Activated naive CD4-positive, alpha-beta T cell (primary cell): Measurements from ENCODE around the gene PPL.

Experiments used
- DNase-seq, 4 experiments: peaks; one replicate each; lab custom pipeline; 2025; lab: John Stamatoyannopoulos, UW

Gene PPL

DNA sequence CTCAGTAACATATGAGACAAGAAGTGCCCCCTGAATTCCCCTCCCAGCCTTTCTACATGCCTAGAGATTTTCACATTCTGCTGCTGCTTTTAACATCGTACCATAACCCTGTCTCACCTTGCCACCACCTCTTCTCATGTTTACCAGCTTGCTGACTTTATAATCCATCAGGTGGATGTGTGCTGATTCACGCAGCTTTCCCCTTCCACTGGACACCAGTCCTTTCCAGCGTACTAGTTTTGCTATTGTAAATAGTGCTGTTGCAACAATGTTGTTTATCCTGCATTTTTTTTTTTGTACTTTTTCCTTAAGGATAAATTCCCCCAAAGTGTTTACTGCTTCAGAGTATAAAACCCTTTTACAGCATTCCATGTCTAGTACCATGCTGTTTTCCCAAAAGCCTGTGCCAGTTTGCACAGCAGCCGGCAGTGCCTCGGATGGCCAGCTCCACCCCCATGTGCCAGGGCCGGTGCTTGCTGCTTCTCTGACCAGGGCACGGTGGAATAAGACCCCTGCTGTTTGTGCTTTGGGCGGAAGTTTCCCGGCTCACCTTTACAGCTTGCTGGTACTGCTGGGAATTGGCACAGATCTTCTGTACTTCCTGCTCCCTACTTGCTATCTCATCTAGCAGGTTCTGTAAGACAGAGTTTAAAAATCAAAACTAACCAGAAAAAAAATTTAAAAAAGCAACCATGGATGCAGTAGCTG is 48.4 kb downstream of the PPL start:
- no peak for DNase-seq

DNA sequence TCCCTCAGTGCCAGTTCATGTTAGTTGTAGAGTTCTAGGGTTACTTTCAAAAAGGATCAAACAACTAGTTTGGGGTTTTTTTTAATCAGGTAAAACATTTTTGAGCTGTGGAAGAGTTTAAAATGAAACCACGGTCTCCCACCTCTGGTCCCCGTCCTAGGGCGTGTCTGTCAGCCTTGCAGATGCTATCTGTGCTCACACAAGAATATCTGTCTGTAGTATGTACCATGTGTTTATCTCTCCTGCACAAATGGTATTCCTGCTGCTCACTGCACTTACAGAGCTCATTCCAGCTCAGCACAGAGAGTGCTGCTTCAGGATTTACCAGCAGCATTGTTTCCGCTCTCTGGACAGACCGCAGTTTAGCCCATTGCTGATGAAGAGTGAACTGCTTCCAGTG is 50.8 kb downstream of the PPL start:
- no peak for DNase-seq

DNA sequence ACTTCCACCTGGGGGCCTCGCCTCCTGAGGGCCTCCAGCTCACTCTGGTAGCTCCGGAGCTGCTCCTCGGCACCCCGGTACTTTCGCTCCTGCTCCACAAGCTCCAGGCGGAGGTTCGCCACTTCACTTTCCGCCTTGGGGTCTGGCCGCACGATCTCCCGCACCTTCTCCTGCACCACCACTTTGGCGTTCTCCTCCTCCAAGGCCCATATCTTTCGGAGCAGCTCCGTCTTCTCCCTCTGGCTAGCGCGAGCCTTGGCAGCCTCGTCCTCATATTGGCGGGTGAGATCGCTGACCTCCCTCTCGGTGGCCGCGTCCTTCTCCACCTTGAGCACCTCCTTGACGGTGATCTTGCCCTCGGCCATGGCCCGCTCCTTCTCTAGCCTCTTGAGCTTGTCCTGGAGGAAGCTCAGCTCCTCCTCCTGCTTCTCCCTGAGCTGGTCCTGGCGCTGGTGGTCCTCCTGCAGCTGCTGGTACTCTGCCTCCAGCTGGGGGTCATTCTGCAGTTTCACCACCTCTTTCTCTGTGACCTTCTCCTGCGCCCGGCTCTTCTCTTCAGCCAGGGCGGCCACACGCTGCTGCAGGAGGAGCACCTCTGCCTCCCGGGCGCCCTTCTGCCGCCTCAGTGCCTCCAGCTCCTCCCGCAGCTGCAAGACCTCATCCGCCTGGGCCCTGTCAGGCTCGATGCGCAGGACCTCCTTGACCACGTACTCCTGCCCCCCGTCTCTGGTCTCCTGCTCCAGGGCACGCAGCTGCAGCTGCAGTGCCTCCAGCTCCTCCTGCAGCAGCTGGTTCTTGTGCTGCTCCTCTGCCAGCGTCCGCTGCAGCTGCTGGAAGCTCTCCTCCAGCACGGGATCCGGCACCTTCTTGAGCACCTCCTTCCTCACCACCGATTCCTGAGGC is 51.7 kb downstream of the PPL start:
- DNase-seq, result no peak

DNA sequence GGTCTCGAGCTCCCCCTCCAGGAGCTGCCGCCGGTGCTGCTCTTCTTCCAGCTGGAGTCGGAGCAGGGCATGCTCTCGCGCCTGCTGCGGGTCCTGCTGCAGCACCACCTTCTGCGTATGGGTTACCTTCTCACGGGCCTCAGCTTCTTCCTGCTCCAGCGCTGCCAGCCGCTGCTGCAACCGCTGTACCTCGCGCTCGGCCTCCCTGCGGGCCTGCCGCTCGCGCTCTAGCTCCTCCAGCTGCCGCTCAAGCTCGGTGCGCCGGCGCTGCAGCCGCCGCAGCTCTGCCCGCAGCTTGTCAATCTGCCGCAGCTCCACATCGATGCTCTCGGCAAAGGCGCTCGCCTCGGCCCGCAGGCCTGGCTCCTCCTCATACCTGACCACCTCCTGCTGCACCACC is 52.7 kb downstream of the PPL start:
- DNase-seq, result no peak

DNA sequence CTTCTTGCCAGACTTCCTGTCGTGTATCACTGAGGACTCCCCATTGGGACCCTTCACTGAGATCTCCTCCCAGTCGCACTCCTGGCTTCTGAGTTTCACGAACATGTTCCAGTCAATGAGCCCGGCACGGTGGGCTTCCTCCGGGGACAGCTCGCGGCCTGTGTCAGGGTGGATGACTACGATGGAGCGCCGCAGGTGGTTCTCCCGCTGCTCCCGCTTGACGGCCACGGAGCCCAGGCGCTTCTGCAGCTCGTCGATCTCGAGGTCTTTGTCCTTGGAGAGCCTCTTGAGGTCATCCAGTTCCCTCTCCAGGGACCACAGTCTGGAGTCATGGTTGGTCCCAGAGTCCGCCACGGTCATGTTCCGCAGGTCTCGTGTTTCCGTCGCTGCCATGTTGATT is 53.4 kb downstream of the PPL start:
- no peak for DNase-seq

DNA sequence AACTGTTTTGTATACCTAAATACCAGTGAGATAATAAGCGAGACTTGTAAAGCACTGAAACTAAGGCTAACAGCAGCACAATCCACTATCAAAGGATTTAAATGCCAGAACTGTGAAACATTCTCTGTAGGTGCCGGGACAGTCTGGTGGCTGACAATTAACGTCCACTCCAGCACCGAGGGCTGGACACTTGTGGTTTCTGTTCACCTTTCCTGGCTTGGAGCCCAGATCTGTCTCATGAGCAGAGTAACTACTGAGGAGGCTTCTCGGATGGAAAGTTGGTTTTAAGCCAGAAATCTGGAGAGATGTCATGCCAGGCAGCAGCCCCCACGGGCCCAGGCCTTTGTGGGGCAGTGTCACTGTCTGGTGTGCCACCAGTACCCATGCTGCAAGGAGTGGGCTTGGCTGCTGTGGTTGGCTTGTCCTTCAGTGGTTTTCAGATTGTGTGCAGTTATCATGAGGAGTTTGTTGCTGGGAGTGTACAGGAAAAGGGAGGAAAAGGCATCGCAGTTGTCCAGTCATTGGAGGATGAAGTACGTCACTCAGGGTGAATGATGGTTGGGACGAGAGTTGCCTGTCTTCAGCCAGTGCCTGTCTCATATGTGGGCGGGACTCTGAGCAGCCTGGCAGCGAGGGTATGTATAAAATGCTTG is 54.2 kb downstream of the PPL start:
- no peak for DNase-seq

DNA sequence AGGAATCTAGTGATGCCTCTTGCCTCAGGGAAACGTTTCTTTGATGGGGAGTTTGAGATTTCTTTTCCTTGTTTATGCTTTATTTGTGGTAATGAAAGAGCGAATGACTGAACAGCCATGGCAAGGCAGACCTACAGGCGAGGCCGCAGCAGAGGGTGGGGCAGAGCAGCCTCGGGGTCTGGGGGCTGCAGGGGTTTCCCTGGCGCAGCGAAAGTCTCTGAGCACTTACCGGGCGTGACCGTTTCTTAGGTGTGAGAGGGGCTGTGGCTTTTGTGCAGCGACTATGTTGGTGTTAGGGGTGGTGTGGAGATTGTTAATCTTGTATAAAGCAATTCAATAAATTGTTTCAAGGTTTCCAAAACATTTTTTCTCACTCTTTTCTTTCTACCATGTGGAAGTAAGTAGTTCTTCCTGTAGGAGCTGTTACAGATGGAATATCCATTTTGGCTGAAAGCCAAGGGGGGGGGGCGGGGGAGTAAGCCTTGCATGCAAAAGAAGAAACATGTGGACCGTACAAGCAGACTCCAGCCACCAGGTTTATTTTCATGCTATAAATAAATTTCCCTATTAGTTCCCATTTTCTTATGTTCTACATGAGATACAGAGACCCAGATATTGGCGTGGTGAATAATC is 54.8 kb downstream of the PPL start:
- no peak for DNase-seq

DNA sequence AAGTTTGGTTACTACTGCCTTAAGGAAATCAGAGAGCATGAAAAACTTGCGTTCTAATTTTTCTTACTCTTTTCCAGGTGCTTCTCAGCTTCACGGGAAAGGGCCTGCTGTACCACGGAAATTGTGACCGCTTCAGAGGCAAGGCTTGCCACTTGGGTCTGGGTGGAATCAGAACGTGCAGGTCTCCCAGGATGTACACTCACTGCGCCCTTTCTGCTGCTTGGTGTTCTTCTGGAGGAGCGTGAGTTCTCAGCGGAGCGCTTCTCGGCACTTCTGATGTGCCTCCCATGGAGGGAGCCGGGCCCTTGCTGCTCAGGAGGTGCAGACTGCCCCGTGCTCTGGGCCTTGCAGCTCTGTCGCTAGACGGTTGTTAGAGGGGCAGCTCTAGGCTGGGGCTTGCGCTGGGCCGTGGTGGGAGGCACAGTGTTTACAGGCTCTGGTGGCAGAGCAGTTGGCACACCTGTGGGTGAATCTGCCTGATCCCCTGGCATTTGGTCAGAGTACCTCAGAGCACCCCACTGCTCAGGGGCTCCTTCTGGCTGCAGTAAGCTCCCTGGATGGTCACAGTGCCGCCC is 56.9 kb downstream of the PPL start:
- no peak for DNase-seq

DNA sequence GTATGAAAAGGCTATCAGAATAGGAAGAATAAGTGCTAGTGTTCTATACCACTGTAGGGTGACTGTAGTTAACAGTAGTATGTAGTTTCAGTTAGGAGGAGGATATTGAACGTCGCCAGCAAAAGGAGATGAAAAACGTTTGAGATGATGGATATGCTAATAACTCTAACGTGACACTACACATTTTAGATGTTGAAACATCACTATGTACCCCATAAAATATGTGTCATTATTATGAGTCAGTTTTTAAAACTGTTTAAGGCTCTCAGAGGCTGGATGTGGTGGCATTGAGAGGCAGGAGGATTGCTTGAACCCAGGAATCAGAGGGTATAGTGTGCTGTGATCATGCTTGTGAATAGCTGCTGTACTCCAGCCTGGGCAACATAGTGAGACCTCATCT is 57.9 kb downstream of the PPL start:
- no peak for DNase-seq

DNA sequence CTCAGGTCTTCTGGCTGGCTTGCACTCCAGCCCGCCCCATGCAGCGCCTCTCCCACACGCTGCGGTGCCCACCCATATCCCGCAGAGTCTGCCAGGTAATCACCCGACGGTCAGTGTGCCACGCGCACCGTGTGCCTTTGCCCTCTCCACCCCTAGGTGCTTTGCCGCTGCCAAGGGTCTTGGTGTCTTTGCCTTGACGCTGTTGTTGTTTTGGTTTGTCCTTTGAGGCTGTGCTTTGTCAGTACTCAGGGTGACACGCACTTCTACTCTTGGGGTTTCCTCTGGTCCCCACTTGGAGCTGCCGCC is 59.6 kb downstream of the PPL start:
- no peak for DNase-seq

DNA sequence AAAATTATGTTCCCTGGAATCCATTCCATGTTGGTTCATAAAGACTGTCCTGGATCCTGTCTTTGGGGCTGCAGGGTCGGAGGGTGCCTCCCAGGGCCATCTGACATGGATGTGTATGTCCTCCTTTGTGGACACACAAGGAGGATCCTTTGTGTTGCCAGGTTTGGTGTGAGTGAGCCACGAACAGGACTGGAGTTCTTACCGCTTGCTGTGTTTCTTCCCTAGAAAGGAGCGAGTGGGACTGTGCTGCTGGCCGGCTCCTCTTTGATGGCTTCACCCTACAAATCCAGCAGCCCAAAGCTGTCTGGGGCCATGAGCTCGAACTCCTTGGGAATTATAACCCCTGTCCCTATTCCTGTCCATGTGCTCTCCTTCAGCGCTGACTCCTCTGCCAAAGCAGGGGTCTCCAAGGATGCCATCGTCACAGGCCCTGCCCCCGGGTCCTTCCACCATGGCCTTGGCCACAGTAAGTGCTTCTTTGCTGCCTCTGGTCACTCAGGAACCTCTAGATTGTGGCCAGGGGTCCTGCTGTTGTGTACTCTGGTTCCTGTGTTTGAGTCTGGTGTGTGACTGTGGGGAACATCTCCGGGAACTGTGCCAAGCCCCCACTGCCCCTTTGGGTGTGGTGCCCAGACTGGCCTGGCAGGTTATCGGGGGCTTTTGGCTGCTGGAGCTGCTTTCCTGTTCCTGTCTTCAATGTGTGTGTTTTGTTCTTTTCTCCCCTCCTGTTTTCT is 60.1 kb downstream of the PPL start:
- no peak for DNase-seq

DNA sequence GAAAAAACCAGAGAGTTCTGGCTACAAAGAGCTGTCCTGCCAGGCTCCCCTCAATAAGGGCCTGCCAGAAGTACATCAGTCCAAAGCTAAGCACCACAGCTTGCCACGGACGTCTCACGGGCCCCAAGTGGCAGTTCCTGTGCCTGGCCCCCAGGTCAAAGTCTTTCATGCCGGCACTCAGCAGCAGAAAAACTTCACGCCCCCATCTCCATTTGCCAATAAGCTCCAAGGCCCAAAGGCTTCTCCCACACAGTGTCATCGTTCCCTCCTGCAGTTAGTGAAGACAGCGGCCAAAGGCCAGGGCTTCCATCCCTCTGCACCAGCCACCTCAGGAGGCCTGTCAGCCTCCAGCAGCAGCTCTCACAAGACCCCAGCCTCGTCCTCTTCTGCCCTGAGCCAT is 62.3 kb downstream of the PPL start:
- no peak for DNase-seq

DNA sequence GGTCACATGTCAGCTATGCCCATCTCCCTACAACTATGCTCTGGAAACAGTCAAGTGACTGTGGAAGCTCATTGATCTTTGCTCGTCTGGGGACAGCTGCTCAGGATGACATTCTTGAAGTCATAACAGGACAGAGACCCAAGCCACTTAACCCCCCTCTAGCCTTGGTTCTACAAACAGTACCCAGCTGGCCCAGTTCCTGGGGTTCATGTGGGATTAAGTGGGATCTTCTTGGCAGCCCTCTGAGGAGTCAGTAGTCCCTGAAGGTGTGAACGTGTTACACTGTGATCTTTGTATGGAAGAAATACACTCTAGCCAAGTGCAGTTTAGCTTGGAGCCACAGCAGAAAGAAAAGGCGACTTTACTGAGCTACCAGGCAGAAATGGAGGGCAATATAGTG is 63.9 kb downstream of the PPL start:
- no peak for DNase-seq

DNA sequence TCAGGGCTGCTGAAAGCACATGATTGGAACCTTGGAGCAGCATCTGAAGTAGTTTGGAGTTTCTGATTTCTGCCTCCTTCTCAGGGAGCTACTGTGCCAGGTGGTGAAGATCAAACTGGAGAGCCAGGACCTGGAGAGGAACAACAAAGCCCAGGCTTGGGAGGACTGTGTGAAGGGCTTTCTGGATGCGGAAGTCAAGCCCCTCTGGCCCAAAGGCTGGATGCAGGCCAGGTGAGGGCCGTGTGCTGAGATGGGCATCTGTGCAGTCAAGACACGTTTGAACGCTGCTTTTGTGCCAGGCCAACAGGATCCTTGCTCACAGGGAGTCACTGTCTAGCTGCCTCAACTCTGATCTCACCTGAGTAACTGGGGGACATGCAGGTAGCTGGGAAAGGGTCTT is 65.9 kb downstream of the PPL start:
- DNase-seq, result no peak

DNA sequence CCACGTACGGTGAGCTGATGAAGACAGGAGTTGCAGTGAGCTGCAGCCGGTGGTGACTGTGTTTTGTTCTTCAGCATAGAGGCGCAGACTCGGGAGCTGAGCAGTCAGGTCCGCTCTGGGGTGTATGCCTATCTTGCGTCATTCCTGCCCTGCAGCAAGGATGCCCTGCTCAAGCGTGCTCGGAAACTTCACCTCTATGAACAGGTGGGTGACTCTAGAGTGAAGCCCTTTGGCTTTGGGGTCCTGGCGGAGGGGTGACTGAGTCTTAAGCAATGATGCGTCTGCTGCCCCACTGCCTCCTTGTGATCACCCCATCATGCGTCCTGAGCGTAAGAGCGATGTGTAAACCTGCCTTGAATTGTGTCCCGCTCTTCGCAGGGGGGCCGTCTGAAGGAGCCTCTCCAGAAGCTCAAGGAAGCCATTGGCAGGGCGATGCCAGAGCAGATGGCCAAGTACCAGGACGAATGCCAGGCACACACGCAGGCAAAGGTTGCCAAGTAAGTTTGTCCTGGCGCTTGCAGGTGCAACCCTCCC is 66.7 kb downstream of the PPL start:
- DNase-seq, result no peak

DNA sequence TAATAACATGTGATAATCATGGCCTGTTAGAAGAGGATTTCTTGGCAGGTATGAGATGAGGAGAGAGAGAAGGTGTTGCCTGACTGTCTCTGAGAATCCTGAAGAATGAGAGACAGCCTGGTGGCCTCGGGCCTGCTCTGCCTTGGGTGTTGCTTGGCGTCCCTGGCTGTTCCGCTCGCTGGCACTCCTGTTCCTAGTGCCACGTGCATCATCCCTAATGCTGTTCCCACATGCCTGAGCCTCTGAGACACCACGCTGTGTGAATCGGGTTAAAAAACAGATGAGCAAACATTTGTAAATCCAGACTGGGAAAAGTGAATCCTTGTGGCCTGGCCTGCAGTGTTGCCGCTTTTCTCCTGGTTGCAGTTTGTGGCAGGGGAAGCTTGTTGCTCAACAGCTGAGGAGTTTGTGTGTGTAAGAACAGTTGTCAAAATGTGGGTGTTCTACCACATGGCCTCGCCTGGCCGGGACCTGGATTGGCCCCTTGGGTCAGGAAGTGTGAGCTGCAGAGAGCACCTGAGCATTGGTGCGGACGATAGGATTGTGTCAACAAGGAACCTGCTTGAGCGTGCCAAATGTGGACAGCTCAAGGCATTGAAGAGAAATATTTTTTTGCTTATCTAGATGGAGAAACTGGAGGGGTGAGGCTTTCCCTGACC is 67.7 kb downstream of the PPL start:
- no peak for DNase-seq

DNA sequence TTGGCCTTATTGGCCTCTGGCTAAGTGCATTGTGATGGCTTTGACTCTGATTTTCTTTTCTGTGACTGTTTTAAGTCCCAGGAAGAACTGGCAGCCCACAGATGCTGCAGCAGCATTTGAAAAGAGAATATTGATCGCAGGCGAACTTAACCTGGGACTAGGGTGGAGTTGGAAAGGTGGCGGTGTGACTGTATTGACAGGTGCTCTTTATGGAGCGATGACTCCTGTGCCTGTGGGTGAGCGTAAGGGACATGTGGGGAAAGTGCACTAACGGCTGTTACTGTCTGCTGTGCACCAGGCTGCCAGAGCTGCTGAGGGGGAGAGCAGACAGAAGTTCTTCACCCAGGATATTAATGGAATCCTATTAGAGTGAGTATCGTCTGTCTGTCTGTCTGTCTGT is 68.4 kb downstream of the PPL start:
- DNase-seq, result no peak

DNA sequence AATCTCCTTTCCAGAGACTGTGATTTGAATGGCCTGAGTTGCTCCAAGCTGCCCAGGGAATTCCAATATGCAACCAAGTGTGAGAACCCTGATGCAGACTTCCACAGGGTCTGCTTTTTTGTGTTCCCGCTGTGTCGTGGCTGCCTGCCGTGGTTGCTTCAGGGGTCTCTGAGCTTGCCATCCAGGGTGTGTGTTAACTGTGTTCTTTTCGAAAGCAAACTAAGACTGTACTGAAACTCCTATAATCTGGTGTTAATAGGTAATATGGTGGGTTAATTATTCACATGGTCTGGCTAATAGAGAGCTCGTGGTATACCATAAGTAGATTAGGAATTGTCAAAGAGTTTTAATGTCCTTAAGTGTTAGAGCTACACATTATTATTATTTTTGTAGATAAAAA is 68.9 kb downstream of the PPL start:
- DNase-seq, result no peak

DNA sequence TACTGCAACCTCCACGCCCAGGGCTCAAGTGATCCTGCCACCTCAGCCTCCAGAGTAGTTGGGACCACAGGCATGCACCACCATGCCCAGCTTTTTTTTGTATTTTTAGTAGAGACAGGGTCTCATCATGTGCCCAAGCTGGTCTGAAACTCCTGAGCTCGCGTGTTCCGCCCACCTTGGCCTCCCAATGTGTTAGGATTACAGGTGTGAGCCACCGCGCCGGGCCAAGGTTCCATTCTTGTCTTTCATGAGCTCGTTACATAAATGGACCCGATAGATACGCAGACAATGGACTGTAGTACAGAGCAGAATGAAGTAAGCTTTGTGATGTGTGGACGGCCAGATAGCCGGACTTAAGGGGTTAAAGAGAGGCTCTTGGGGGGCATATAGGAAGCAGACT is 70.4 kb downstream of the PPL start:
- no peak for DNase-seq

DNA sequence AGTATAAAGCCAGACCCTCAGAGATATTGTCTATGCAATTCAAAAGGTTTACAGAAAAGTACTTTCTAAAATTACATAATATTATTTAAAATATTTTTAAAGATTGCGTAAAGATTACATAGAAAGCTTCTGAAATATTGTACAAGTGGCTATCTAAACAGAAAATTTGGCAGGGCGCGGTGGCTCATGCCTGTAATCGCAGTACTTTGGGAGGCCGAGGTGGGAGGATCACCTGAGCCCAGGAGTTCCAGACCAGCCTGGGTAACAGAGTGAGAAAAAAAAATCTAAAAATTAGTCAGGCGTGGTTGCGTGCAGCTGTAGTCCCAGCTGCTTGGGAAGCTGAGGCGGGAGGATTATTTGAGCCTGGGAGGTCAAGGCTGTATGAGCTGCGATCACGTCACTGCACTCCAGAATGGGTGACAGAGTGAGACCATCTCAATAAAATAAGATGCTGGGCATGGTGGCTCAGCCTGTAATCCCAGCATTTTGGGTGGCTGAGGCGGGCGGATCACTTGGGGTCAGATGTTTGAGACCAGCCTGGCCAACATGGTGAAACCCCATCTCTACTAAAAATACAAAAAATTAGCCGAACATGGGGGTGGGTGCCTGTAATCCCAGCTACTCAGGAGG is 71.6 kb downstream of the PPL start:
- no peak for DNase-seq
